Chondrocyte (in vitro differentiated cells): ENCODE data around the gene MYOG. TPM values are rescaled to one million over a fixed set of nuclear protein-coding genes. Genes with fewer than 3 reads are reported as not detected.

Experiments used
- DNase-seq: peaks from one replicate; pipeline ENCODE4 v3.0.0; 2021; ENCODE audit warnings: mixed read lengths, low spot score
- H3K27ac Mint-ChIP-seq: one replicate; pipeline ENCODE4 v1.8.0; 2021; ENCODE audit warnings: mild to moderate bottlenecking, moderate library complexity, mixed read lengths; ENCODE audit not compliant: unreplicated experiment
- H3K27me3 Mint-ChIP-seq: 2 replicates; pipeline ENCODE4 v1.8.0; 2021; ENCODE audit warnings: low read depth, mixed read lengths
- H3K36me3 Mint-ChIP-seq: 2 replicates; pipeline ENCODE4 v1.8.0; 2021; ENCODE audit warnings: low read depth, mixed read lengths
- H3K4me1 Mint-ChIP-seq: 2 replicates; pipeline ENCODE4 v1.8.0; 2021; ENCODE audit warnings: low read depth, mild to moderate bottlenecking, mixed read lengths
- H3K4me3 Mint-ChIP-seq: one replicate; pipeline ENCODE4 v1.8.0; 2021; ENCODE audit warnings: mild to moderate bottlenecking, moderate library complexity, mixed read lengths; ENCODE audit not compliant: unreplicated experiment
- H3K9me3 Mint-ChIP-seq: 2 replicates; pipeline ENCODE4 v1.8.0; 2021; ENCODE audit warnings: low read depth, mixed read lengths
- total RNA-seq: library from RNA; stranded (reverse); gene quantifications from 3 replicates; pipeline ENCODE4 v1.2.1, GENCODE V29; 2021
- TF ChIP-seq, protein P1 (sequence below): fragments of 200-600 bp; sonication (generic); IDR thresholded peaks from 2 replicates; pipeline ENCODE4 v1.5.0; 2021; ENCODE audit warnings: antibody characterized with exemption, mild to moderate bottlenecking, moderate library complexity

MYOG gene
- total RNA-seq, 1 donor from 2014 or later, result not detected

DNA sequence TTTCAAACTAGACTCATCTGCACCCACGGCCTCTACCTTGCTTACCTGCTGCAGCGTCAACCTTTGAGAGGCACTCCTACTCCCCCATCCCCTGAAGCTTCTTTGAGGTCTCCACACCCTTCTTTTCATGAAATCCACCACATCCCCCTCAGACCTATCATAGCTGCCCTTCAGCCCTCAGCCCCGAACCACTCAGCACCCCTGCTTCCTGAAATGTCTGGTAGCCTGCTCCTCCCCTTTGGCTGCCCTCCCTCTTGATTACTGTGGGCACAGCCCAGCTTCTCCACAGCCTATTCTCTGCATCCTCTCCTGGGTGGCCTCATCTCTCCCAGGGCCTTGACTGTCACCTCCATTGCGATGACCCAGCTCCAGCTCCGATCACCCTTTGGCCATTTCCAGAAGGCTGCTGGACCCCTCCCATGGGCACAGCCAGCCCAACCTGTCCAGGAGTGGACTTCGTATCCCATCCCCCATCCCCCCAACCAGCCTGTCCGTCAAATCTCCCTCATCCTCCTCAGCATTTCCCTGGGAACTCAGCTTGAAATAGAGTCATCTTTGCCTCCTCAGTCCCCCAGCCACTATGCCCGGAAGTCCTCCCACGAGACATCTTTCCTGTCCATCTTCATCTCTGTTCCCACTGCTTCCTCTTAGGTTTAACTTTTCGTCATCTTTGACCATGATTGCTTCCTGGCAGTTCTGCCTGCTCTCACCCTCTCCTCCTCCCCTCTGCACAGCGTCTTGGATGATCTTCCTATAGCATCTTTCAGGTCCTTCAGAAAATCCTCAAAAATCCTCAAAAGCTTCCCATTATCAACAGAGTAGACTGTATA, 35.6 kb upstream of the MYOG start:
- no peak overlapping the region for H3K4me3 Mint-ChIP-seq
- TF ChIP-seq, protein P1, sequence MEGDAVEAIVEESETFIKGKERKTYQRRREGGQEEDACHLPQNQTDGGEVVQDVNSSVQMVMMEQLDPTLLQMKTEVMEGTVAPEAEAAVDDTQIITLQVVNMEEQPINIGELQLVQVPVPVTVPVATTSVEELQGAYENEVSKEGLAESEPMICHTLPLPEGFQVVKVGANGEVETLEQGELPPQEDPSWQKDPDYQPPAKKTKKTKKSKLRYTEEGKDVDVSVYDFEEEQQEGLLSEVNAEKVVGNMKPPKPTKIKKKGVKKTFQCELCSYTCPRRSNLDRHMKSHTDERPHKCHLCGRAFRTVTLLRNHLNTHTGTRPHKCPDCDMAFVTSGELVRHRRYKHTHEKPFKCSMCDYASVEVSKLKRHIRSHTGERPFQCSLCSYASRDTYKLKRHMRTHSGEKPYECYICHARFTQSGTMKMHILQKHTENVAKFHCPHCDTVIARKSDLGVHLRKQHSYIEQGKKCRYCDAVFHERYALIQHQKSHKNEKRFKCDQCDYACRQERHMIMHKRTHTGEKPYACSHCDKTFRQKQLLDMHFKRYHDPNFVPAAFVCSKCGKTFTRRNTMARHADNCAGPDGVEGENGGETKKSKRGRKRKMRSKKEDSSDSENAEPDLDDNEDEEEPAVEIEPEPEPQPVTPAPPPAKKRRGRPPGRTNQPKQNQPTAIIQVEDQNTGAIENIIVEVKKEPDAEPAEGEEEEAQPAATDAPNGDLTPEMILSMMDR, result no peak
- no peak overlapping the region for H3K27ac Mint-ChIP-seq
- H3K4me1 Mint-ChIP-seq, result peaks cover 10% of the 10 kb centered on the region
- H3K27me3 Mint-ChIP-seq, result peaks cover 77% of the 10 kb centered on the region
- H3K9me3 Mint-ChIP-seq, result no peaks in the 10 kb centered on the region
- DNase-seq, result peak; percentile 64
- H3K36me3 Mint-ChIP-seq, result no peaks in the 10 kb centered on the region

DNA sequence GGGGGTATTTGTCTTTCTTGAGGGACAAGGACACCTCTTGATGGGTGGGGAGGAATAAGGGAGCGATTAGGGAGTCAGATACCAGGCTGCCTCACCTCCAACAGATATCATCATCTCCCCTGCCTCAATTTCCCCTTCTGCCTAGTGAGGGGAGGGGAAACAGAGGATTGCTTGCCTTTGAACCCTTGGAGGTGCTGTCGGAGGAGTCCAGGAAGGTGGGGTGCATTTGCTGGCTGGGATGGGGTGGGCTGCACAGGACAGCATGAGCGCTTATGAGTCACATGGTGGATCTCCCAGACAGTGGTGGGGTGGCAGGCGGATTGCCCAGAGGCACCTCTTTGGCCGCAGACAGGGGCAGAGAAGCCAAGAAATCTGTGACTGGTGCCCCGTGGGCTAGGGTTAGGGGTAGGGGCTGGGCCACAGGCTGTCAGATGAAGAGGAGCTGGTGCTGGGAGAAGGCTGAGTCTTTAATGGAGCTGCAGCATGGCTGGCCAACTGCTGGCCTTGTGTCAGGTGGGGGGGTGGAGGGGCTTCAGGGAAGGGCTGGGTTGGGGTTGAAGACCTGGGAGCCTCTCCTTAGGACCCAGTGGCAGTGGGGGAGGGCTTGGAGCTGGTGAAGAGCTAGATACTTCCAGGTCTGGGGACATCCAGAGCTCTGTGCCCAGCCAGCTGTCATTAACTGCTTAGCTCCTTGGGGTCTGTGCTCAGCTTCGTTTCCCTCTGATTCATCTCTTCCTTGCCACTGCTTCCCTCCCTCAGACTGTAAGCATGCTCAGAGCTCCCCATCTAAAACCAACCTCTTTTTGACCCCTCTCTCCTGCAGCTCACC, 34.7 kb upstream of the MYOG start:
- peak; percentile 68 for DNase-seq
- TF ChIP-seq, protein P1, result no peak
- Mint-ChIP-seq H3K27me3 (peaks cover 86% of the 10 kb centered on the region), H3K27ac (no peak overlapping the region), H3K9me3 (no peaks in the 10 kb centered on the region), H3K36me3 (no peaks in the 10 kb centered on the region), H3K4me3 (no peak overlapping the region), H3K4me1 (peaks cover 6% of the 10 kb centered on the region)

DNA sequence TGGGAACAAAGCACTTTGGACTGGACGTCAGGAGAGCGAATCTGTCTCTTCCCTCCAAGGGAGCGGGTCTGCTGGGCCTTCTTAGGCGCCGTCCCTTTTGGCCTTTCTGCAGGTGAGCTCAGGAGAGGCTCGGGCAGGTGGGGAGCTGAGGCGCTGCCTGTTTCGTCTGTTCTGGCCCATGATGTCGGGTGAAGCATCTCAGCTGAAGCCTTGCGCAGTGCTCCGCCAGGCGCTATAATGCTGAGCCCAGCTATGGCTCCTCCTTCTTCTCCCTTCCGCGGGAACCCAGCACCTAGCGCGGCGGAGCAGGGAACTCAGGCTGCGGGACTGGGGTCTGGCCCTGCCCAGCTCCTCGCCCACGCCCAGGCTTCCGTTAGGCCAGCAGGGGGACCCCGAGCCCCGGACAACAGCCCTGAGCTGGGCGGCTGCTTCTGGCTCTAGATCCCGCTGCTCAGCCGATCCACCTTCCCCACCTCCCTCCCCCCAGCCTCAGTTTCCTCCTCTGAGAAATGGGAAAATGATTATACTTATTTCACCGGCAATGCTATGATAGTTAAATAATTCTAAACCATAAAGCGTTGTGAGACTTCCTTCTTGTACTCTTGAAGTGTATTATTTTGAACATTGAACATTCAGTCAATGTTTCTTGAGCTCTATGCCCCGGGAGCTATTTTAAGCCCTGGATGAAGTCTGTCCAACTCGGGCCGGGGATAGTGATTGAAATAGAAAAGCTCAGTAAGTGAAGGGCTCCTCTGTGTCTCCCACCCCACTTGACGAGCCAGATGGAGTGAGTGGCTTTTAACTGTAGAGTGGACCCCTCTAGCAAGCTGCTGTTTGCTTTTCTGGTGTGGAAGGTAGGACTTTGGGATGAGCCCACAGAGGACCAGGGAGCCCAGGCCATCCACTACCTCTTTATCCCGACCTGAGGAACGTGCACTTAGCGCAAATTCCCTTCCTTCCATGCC, 32.1 kb upstream of the MYOG start:
- no peak overlapping the region for H3K27ac Mint-ChIP-seq
- H3K27me3 Mint-ChIP-seq, result peaks cover 70% of the 10 kb centered on the region
- no peak overlapping the region for H3K4me3 Mint-ChIP-seq
- TF ChIP-seq, protein P1, result peak; percentile 88
- no peak for DNase-seq
- H3K4me1 Mint-ChIP-seq, result peaks cover 6% of the 10 kb centered on the region
- H3K9me3 Mint-ChIP-seq, result no peaks in the 10 kb centered on the region
- H3K36me3 Mint-ChIP-seq, result no peaks in the 10 kb centered on the region

DNA sequence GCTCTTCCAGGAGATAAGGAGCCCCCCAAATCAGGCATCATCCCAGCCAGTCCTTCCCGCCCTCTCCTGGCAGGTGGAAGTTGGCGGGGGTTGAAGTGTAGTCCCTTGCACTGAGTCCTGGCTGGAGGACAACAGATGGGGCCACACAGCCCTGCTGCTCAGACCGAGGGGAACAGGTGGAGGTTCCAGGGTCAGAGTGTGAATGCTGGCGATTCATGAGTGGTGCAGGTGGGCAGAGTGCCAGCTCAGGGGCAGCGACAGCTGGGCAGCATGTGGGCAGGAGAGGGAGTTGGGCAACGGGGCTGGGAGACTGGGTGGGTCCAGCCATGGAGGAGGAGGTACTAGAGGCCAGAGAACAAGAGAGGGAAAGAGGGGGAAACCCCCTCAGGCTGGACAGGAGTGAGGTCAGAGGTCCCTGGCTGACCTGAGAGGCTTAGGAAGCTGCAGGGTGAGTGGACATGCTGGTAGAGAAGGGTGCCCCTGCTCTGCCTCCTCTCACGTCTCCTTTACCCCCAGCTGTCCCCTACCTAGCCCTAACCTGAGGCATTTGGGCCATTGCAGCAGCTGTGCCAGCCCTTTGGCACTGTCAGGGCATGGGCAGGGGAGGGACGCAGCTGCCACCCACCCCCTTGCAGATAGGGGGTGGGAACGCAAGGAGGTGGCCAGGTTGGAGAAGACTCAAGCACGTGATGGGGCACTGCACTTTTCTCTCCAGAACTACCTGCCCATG, 30.4 kb upstream of the MYOG start:
- Mint-ChIP-seq H3K27me3 (peaks cover 56% of the 10 kb centered on the region), H3K27ac (no peak overlapping the region), H3K36me3 (no peaks in the 10 kb centered on the region), H3K4me1 (peaks cover 6% of the 10 kb centered on the region), H3K9me3 (no peaks in the 10 kb centered on the region), H3K4me3 (no peak overlapping the region)
- DNase-seq, result no peak
- TF ChIP-seq, protein P1, result no peak
